HepG2 (cell line): ENCODE results near the gene LRRN3. TPM values are rescaled to one million over a fixed set of nuclear protein-coding genes. Genes with fewer than 3 reads are reported as not detected.

Experiments
- ATAC-seq: fragments of 200-7000 bp; cut with Tn5 transposase; 3 replicates; pipeline ENCODE4 v1.9.1; 2020; ENCODE audit warnings: mild to moderate bottlenecking, moderate library complexity
- BruUV-seq: library from RNA; stranded (reverse); fragments of 400-500 nt; replicated peaks from 2 replicates; lab custom pipeline; 2021; lab: Mats Ljungman, UMichigan
- CTCF ChIA-PET: fragments of 300-600 bp; formaldehyde crosslinking; extraction: SDS; loops from one replicate; lab custom pipeline; 2021; ENCODE audit warnings: low total read pairs, inconsistent platforms, low intra/inter-chr PET ratio; lab: Yijun Ruan, JAX
- POLR2A ChIA-PET: fragments of 350-600 bp; sonication (Branson Sonifier 250); formaldehyde crosslinking; loops from one replicate; lab custom pipeline; 2020; ENCODE audit warnings: antibody characterized with exemption, inconsistent platforms; lab: Yijun Ruan, JAX
- DNase-seq: peaks from one replicate; pipeline ENCODE4 v3.0.0-alpha.2; 2015; ENCODE audit warnings: low spot score
- FAIRE-seq: peaks from 3 replicates; lab custom pipeline; 2011; peaks lifted over from hg19 to GRCh38; lab: Jason Lieb, UNC
- H2AFZ ChIP-seq: one replicate; pipeline ENCODE4 v1.6.1; 2011; ENCODE audit warnings: low read length, inconsistent platforms
- H3K27ac ChIP-seq: fragments of 300-600 bp; 3 replicates; pipeline ENCODE4 v1.8.0; 2011; ENCODE audit warnings: mixed run types, mild to moderate bottlenecking, mixed read lengths, low read length, inconsistent platforms; ENCODE audit not compliant: insufficient read depth; ENCODE audit errors: extremely low read length
- H3K27me3 ChIP-seq, 2 experiments: fragments of 200-600 bp in 1 of 2; 2 replicates in 1 of 2; 3 replicates in 1 of 2; pipeline versions ENCODE4 v1.6.0 to v1.8.0; 2011; ENCODE audit warnings: low read length in 2 of 2, mild to moderate bottlenecking in 2 of 2, moderate library complexity in 2 of 2, inconsistent platforms in 1 of 2; ENCODE audit not compliant: insufficient read depth in 2 of 2, control insufficient read depth in 1 of 2
- H3K36me3 ChIP-seq, 2 experiments: fragments of 200-600 bp in 1 of 2; replicated peaks in 1 of 2; 2 replicates in 1 of 2; 3 replicates in 1 of 2; pipeline versions ENCODE4 v1.5.1 to v1.8.0; 2011; ENCODE audit warnings: low read length in 2 of 2, inconsistent platforms in 1 of 2; ENCODE audit not compliant: insufficient read depth in 2 of 2, control insufficient read depth in 1 of 2
- H3K4me1 ChIP-seq: 2 replicates; pipeline ENCODE4 v1.5.1; 2012; ENCODE audit warnings: low read length, inconsistent platforms; ENCODE audit not compliant: insufficient read depth
- H3K4me2 ChIP-seq: 2 replicates; pipeline ENCODE4 v1.6.0; 2011; ENCODE audit warnings: low read depth, low read length, inconsistent platforms
- H3K4me3 ChIP-seq, 3 experiments: fragments of 200-600 bp in 1 of 3; sonication (generic), shearing (Covaris generic) in 1 of 3; replicated peaks in 1 of 3; 2 replicates each; pipeline ENCODE4 v1.5.1; 2011 to 2016; ENCODE audit warnings: low read length in 3 of 3, inconsistent platforms in 2 of 3, low read depth in 2 of 3, mild to moderate bottlenecking in 2 of 3, control low read depth in 1 of 3, mixed read lengths in 1 of 3; ENCODE audit not compliant: insufficient read depth in 1 of 3
- H3K79me2 ChIP-seq: one replicate; pipeline ENCODE4 v1.6.1; 2011; ENCODE audit warnings: low read length, inconsistent platforms; ENCODE audit not compliant: insufficient read depth
- H3K9ac ChIP-seq: 2 replicates; pipeline ENCODE4 v1.6.0; 2011; ENCODE audit warnings: mild to moderate bottlenecking, low read depth, low read length, inconsistent platforms; ENCODE audit not compliant: insufficient read depth
- H3K9me3 ChIP-seq: 2 replicates; pipeline ENCODE4 v1.5.1; 2012; ENCODE audit warnings: mild to moderate bottlenecking, low read length
- H4K20me1 ChIP-seq: 2 replicates; pipeline ENCODE4 v1.6.0; 2011; ENCODE audit warnings: inconsistent platforms, mild to moderate bottlenecking, low read length, moderate library complexity; ENCODE audit not compliant: insufficient read depth
- FOXA1 ChIP-seq, 2 experiments: fragments of 450-650 bp in 1 of 2; sonication (generic) in 1 of 2; formaldehyde crosslinking in 1 of 2; IDR thresholded peaks; 2 replicates each; pipeline versions ENCODE4 v1.4.0 to v1.6.1; 2016 to 2020; ENCODE audit warnings: missing genetic modification reagents in 1 of 2
- MAFF ChIP-seq: IDR thresholded peaks from 2 replicates; pipeline ENCODE4 v1.6.1; 2011; ENCODE audit warnings: low read depth, low read length, improper control_type of control experiment
- MAFK ChIP-seq, 2 experiments: IDR thresholded peaks in 1 of 2; conservative IDR thresholded peaks in 1 of 2; 2 replicates each; pipeline ENCODE4 v1.6.1; 2011; ENCODE audit warnings: improper control_type of control experiment in 2 of 2, low read length in 2 of 2
- SSRP1 ChIP-seq: IDR thresholded peaks from 2 replicates; pipeline ENCODE4 v1.6.1; 2016; ENCODE audit warnings: control low read depth
- TBP ChIP-seq: sonication (generic); formaldehyde crosslinking; IDR thresholded peaks from 2 replicates; pipeline ENCODE4 v1.5.0; 2020; ENCODE audit warnings: missing genetic modification reagents
- ZNF230 ChIP-seq: sonication (generic); formaldehyde crosslinking; IDR thresholded peaks from 2 replicates; pipeline ENCODE4 v1.4.0; 2020; ENCODE audit warnings: mild to moderate bottlenecking, missing genetic modification reagents
- ZNF329 ChIP-seq: sonication (generic); formaldehyde crosslinking; IDR thresholded peaks from 2 replicates; pipeline ENCODE4 v1.9.0; 2021; ENCODE audit warnings: low read depth, mild to moderate bottlenecking, missing genetic modification reagents
- ZNF350 ChIP-seq: sonication (generic); formaldehyde crosslinking; IDR thresholded peaks from 2 replicates; pipeline ENCODE4 v1.4.0; 2020; ENCODE audit warnings: mild to moderate bottlenecking, low read depth, missing genetic modification reagents, borderline replicate concordance
- WGBS: methylation state at CpG from one replicate; pipeline ENCODE4 v1.1.6; 2017; ENCODE audit warnings: low lambda C conversion rate; 5-methylcytosine and 5-hydroxymethylcytosine counted together
- in situ Hi-C: cut with HindIII; loops from 2 replicates; pipeline ENCODE4 v1.10.0; 2017; ENCODE audit warnings: low pct_unique_long_range_greater_than_20kb; ENCODE audit not compliant: extremely low pct_ligation_motif_present
- intact Hi-C: fragments of 100-400 bp; cut with micrococcal nuclease; formaldehyde crosslinking; loops from one replicate; pipeline ENCODE4 v1.10.0; 2022; ENCODE audit not compliant: unreplicated experiment
- polyA plus RNA-seq, 8 experiments: library from polyadenylated mRNA; depleted of rRNA in 3 of 8; stranded (reverse) in 7 of 8; unstranded in 1 of 8; fragments of >200 nt; fragmentation: Illumina TruSeq in 4 of 8; extraction: Trizol in 4 of 8; gene quantifications; 2 replicates each; pipeline versions ENCODE4 v1.2.1 to v1.2.3, GENCODE V29; 2011 to 2016; ENCODE audit warnings: low read depth in 4 of 8, missing spikeins in 1 of 8, mixed read lengths in 1 of 8; ENCODE audit not compliant: insufficient read depth in 1 of 8
- total RNA-seq, 5 experiments: library from RNA; depleted of rRNA; stranded (reverse); fragments of >200 nt; fragmentation: Illumina TruSeq; extraction: Trizol; gene quantifications; 2 replicates each; pipeline ENCODE4 v1.2.3, GENCODE V29; 2016; ENCODE audit warnings: low read depth in 1 of 5
- TF ChIP-seq, protein P1 (sequence below): sonication (generic); formaldehyde crosslinking; IDR thresholded peaks from 2 replicates; pipeline ENCODE4 v1.5.0; 2020; ENCODE audit warnings: missing genetic modification reagents, mild to moderate bottlenecking, borderline replicate concordance
- TF ChIP-seq, protein P2 (sequence below): sonication (generic); formaldehyde crosslinking; IDR thresholded peaks from 2 replicates; pipeline ENCODE4 v1.4.0; 2020; ENCODE audit warnings: missing genetic modification reagents, borderline replicate concordance

LRRN3 gene
- total and polyA plus RNA-seq, 2 of the 13 experiments (the other 11 are each of a cell fraction or from before 2014, with no cell fraction given), result 0.07 TPM; not detected in 1

DNA sequence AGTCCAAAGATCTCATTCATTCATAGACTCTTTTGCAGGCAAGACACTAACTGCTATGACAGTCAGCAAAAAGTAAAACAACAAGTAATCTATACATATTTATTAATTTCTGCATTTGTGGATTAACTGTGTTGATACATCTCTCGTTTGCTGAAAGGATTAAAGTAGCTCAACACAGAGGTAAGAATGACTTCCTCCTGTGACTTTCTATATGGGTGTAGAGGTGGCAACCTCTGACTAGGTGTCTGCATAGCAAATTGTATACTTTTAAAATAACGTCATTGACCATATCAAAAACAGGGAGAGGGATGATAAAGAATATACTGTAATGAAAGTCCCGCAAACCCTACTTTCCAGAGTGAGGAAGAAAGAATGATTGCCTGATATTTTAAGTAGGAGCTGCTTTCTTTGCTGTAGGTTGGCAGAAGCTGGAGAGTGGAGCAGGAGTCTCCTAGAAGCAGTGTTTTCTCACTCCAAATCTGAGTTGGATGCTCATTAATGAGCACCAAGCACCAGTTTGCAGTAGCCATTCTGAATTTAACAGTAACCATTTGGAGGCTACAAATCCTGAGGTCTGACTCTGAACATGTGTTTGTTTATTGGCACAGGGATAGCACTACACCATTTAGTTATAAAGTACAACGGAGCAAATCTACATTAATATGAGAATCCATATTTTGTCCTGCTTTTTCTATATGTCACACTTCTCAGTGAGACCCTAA, 9.2 kb upstream of the LRRN3 start:
- WGBS, result 54% methylated on average over 4 of the region's 4 CpGs
- Histone ChIP-seq H3K4me3 (no peak overlapping the region), H3K9me3 (no peaks in the 10 kb centered on the region)
- ATAC-seq (no peak), FAIRE-seq (no peak)
- 0 out of 4 replicates have a peak, but pooled peaks of 1 of the 2 experiments have one; percentile 3 for TF ChIP-seq MAFK (conservative IDR thresholded peaks at IDR 0.05 in 1 of 2, IDR thresholded peaks at IDR 0.05 in 1 of 2; ENCODE audit: low read length in 2 of 2)
- no peak for TF ChIP-seq FOXA1 (IDR thresholded peaks at IDR 0.05)
- no peak for TF ChIP-seq FOXA1 (CRISPR knock-in tag; IDR thresholded peaks at IDR 0.05)
- 0 out of 2 replicates have a peak, but pooled peaks have one; percentile 2 for TF ChIP-seq MAFF
- TF ChIP-seq, all 625 proteins: peak for 2
- Histone ChIP-seq H3K27me3 (no peaks in the 10 kb centered on the region), H3K4me1 (peaks cover 6% of the 10 kb centered on the region), H3K79me2 (no peaks in the 10 kb centered on the region), H3K4me2 (no peak overlapping the region), H4K20me1 (no peaks in the 10 kb centered on the region), H2AFZ (no peak overlapping the region), H3K36me3 (no peaks in the 10 kb centered on the region), H3K9ac (no peak overlapping the region), H3K27ac (no peak overlapping the region)
- BruUV-seq, result no TSS peak
- in situ Hi-C loops, result loop anchor here (25.0 kb wide), 2 partner anchors 656 to 994 kb away; no protein-coding TSS in a partner anchor
- POLR2A ChIA-PET, result no interaction called here
- DNase-seq, result no peak
- intact Hi-C loops, result no loop called here
- CTCF ChIA-PET, result no interaction called here

DNA sequence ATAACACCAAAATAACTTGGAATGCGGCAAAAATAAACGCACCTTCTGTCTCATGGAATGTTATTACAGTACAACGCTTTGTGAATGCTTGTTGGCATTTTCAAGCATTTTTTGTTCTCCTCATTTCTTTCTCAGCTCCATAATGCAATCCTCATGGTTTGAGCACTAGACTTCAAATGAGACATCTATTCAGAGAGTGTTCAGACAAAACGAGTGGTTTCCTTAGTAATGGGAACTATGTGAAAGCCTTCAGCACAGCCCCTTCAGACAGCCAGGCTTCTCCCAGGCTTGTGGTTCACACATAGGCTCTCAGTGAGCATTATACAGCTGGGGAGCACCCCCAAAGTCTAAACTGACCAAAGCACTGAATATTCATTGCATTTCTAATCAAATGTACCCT, 8.6 kb upstream of the LRRN3 start:
- H3K36me3 ChIP-seq, result no peaks in the 10 kb centered on the region
- WGBS, result 61% methylated on average over 4 of the region's 4 CpGs
- DNase-seq (no peak), FAIRE-seq (no peak), ATAC-seq (no peak)
- no peak overlapping the region for H3K4me2 ChIP-seq
- no peaks in the 10 kb centered on the region for H3K79me2 ChIP-seq
- H3K9me3 ChIP-seq, result no peaks in the 10 kb centered on the region
- in situ Hi-C loops (loop anchor here (25.0 kb wide), 2 partner anchors 655 to 995 kb away; no protein-coding TSS in a partner anchor), intact Hi-C loops (no loop called here)
- BruUV-seq, result no TSS peak
- H4K20me1 ChIP-seq, result no peaks in the 10 kb centered on the region
- no peaks in the 10 kb centered on the region for H3K27me3 ChIP-seq
- TF ChIP-seq ZNF350 (CRISPR knock-in tag) (no peak), ZNF329 (CRISPR knock-in tag) (no peak), TBP (CRISPR knock-in tag) (no peak), SSRP1 (CRISPR knock-in tag) (no peak), ZNF230 (CRISPR knock-in tag) (no peak)
- TF ChIP-seq, protein P1, sequence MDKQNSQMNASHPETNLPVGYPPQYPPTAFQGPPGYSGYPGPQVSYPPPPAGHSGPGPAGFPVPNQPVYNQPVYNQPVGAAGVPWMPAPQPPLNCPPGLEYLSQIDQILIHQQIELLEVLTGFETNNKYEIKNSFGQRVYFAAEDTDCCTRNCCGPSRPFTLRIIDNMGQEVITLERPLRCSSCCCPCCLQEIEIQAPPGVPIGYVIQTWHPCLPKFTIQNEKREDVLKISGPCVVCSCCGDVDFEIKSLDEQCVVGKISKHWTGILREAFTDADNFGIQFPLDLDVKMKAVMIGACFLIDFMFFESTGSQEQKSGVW (CRISPR knock-in tag), result no peak
- TF ChIP-seq, protein P2, sequence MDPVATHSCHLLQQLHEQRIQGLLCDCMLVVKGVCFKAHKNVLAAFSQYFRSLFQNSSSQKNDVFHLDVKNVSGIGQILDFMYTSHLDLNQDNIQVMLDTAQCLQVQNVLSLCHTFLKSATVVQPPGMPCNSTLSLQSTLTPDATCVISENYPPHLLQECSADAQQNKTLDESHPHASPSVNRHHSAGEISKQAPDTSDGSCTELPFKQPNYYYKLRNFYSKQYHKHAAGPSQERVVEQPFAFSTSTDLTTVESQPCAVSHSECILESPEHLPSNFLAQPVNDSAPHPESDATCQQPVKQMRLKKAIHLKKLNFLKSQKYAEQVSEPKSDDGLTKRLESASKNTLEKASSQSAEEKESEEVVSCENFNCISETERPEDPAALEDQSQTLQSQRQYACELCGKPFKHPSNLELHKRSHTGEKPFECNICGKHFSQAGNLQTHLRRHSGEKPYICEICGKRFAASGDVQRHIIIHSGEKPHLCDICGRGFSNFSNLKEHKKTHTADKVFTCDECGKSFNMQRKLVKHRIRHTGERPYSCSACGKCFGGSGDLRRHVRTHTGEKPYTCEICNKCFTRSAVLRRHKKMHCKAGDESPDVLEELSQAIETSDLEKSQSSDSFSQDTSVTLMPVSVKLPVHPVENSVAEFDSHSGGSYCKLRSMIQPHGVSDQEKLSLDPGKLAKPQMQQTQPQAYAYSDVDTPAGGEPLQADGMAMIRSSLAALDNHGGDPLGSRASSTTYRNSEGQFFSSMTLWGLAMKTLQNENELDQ, result no peak
- H3K4me3 ChIP-seq, result no peak overlapping the region
- H3K9ac ChIP-seq, result no peak overlapping the region
- no peak overlapping the region for H2AFZ ChIP-seq
- H3K27ac ChIP-seq, result no peak overlapping the region
- peaks cover 6% of the 10 kb centered on the region for H3K4me1 ChIP-seq
- ChIA-PET POLR2A (no interaction called here), CTCF (no interaction called here)
